Measurements from ENCODE around the gene ARHGEF19.
"Not testable (repeated sequence)": the region's sequence is repeated elsewhere in the genome, so short reads cannot be mapped to it uniquely, and the experiment has no call there.

The ARHGEF19 gene

GRCh38 chr1:16167331-16168143, 44.9 kb downstream of the ARHGEF19 start:
- DNase-seq (ENCODE audit: low read depth in 2 of 2): peak; percentile 50 to 61

GRCh38 chr1:16166117-16166516, 46.3 kb downstream of the ARHGEF19 start:
- DNase-seq (ENCODE audit: low read depth in 2 of 2): no peak

GRCh38 chr1:16165548-16165947, 46.9 kb downstream of the ARHGEF19 start:
- DNase-seq (ENCODE audit: low read depth in 2 of 2): no peak

- no peak for DNase-seq (ENCODE audit: low read depth in 2 of 2)
These were observed 47.4 kb downstream of the ARHGEF19 start for GRCh38 chr1:16165073-16165364.

GRCh38 chr1:16164213-16165072, 48.0 kb downstream of the ARHGEF19 start:
- DNase-seq (ENCODE audit: low read depth in 2 of 2): no peak

- DNase-seq (ENCODE audit: low read depth in 2 of 2): not testable (repeated sequence)
These were observed 48.7 kb downstream of the ARHGEF19 start for GRCh38 chr1:16163608-16164212.

GRCh38 chr1:16162163-16162822, 50.2 kb downstream of the ARHGEF19 start:
- peak; percentile 36 to 52 for DNase-seq (ENCODE audit: low read depth in 2 of 2)

GRCh38 chr1:16161717-16162116, 50.7 kb downstream of the ARHGEF19 start:
- no peak for DNase-seq (ENCODE audit: low read depth in 2 of 2)

- no peak for DNase-seq (ENCODE audit: low read depth in 2 of 2)
These were observed 53.2 kb downstream of the ARHGEF19 start for GRCh38 chr1:16158993-16159831.

GRCh38 chr1:16158025-16158424, 54.4 kb downstream of the ARHGEF19 start:
- DNase-seq (ENCODE audit: low read depth in 2 of 2): no peak

GRCh38 chr1:16156848-16157495, 55.5 kb downstream of the ARHGEF19 start:
- DNase-seq (ENCODE audit: low read depth in 2 of 2): no peak

- DNase-seq (ENCODE audit: low read depth in 2 of 2): peak in 1 of 2 donors; percentile 17
These were observed 56.7 kb downstream of the ARHGEF19 start, which contains the start of gene EPHA2 for GRCh38 chr1:16155537-16156410. TSS of gene EPHA2 (minus strand) at chr1:16156069. CDS start at chr1:16155932, 137 bp downstream.

- no peak for DNase-seq (ENCODE audit: low read depth in 2 of 2)
These were observed 58.3 kb downstream of the ARHGEF19 start for GRCh38 chr1:16153999-16154673.

- no peak for DNase-seq (ENCODE audit: low read depth in 2 of 2)
These were observed 59.1 kb downstream of the ARHGEF19 start for GRCh38 chr1:16153096-16153998.

- DNase-seq (ENCODE audit: low read depth in 2 of 2): no peak
These were observed 59.9 kb downstream of the ARHGEF19 start for GRCh38 chr1:16152481-16153087.

GRCh38 chr1:16151995-16152384, 60.5 kb downstream of the ARHGEF19 start:
- DNase-seq (ENCODE audit: low read depth in 2 of 2): no peak

Data from stimulated activated CD4-positive, alpha-beta T cell treated with anti-CD3 and anti-CD28 coated beads, Interleukin-1b, Interleukin-23, amount 100 ng/mL, for 4 hours (primary cell).